Activated naive CD4-positive, alpha-beta T cell treated with anti-CD3 and anti-CD28 coated beads for 36 hours (primary cell): ENCODE data around the gene REXO5. TPM values are rescaled to one million over a fixed set of nuclear protein-coding genes. Genes with fewer than 3 reads are reported as not detected.
A peak's percentile ranks its signal among the peaks of the same experiment; 100 is the strongest.

Experiments used
- CTCF ChIA-PET: fragments of 350-600 bp; sonication (Branson Sonifier 250); formaldehyde crosslinking; loops from one replicate; lab custom pipeline; 2021; ENCODE audit warnings: antibody characterized with exemption; lab: Charles Lee
- DNase-seq: peaks from one replicate; pipeline ENCODE4 v3.0.0-alpha.2; 2020
- H3K27ac Mint-ChIP-seq: one replicate; pipeline ENCODE4 v1.8.0; 2021; ENCODE audit warnings: mild to moderate bottlenecking, mixed read lengths
- H3K27me3 Mint-ChIP-seq: one replicate; pipeline ENCODE4 v1.8.0; 2021; ENCODE audit warnings: low read depth, mixed read lengths
- H3K36me3 Mint-ChIP-seq: one replicate; pipeline ENCODE4 v1.8.0; 2021; ENCODE audit warnings: low read depth, mixed read lengths
- H3K4me1 Mint-ChIP-seq: one replicate; pipeline ENCODE4 v1.8.0; 2021; ENCODE audit warnings: low read depth, mixed read lengths
- H3K4me3 Mint-ChIP-seq: one replicate; pipeline ENCODE4 v1.8.0; 2021; ENCODE audit warnings: mild to moderate bottlenecking, moderate library complexity, mixed read lengths
- H3K9me3 Mint-ChIP-seq: one replicate; pipeline ENCODE4 v1.8.0; 2021; ENCODE audit warnings: mixed read lengths
- intact Hi-C: fragments of 100-400 bp; cut with micrococcal nuclease; formaldehyde crosslinking; loops from one replicate; pipeline ENCODE4 v1.15.1; 2023
- total RNA-seq, 2 experiments: library from RNA; stranded (reverse); gene quantifications; one replicate each; pipeline ENCODE4 v1.2.3, GENCODE V29; 2021

Gene REXO5
- total RNA-seq, 2 experiments from 2014 or later: 26.4 to 27.8 TPM

DNA sequence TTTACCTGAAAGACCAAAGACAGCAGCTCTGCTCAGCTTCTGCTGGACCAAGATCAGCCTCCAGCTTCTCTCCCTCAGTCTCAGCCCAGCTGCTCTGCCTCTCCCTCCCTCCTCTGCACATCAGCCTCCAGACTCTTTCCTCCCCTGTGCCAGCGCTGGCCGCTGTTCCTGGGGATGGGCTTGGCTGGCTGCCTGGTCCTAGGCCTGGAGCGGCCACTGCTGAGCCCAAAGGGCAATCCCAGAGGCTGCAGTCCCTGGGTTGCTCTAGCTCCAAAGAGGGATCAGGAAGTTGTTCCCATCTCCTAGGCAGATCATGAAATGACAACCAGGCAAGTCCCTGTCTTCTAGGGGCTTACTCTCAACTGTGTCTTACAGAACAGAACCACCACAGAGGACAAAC is 62.6 kb downstream of the REXO5 start:
- H3K36me3 Mint-ChIP-seq: peaks cover 9% of the 10 kb centered on the region
- no peak for DNase-seq
- peaks cover 42% of the 10 kb centered on the region for H3K4me1 Mint-ChIP-seq
- no peak overlapping the region for H3K27ac Mint-ChIP-seq
- no peaks in the 10 kb centered on the region for H3K9me3 Mint-ChIP-seq
- H3K27me3 Mint-ChIP-seq: no peaks in the 10 kb centered on the region
- CTCF ChIA-PET: interaction anchor here (1.6 kb wide), 1 partner anchor 18 kb away, joined by 7 read pairs; no protein-coding TSS in a partner anchor
- intact Hi-C loops: no loop called here
- no peak overlapping the region for H3K4me3 Mint-ChIP-seq

DNA sequence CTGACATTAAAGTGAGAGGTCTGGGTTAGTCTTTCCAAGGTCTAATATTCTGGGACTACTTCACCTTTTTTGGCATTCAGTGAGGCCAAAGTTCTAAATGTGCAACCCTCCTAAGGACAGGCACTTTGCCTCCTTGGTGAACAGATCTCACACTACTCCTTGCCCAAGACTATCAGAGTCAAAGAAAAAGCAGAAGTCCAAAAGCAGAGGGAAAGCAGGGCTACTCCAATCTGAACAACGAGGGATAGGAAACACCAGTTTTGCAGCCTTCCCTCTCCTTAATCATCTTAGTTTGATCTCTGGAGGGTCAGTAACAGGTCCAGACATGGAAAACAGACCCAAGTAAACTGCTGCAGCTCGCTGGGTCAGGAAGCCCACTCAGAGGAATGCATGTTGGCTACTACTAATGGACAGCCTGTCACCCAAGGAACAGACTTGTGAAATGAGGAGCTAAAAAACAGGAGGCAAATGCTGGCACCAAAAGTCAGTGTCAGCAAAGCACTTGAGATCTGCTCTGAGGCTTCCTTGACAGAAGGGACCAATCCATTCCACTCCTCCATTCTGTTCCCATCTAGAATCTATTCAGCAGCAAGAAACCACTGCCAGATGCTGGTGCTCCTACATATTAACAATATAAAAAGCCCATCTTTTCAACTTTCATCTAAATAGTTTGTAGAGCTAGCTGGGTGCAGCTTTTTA is 63.9 kb downstream of the REXO5 start:
- Mint-ChIP-seq H3K36me3 (peaks cover 6% of the 10 kb centered on the region), H3K27ac (no peak overlapping the region), H3K4me3 (no peak overlapping the region), H3K4me1 (peaks cover 50% of the 10 kb centered on the region), H3K27me3 (no peaks in the 10 kb centered on the region), H3K9me3 (no peaks in the 10 kb centered on the region)
- no peak for DNase-seq
- CTCF ChIA-PET: interaction anchor here (0.6 to 0.9 kb wide), 2 partner anchors 20 to 193 kb away, joined by 3 to 5 read pairs; no protein-coding TSS in a partner anchor
- intact Hi-C loops: loop anchor here (10.0 kb wide), 1 partner anchor 1325 kb away; no protein-coding TSS in a partner anchor

DNA sequence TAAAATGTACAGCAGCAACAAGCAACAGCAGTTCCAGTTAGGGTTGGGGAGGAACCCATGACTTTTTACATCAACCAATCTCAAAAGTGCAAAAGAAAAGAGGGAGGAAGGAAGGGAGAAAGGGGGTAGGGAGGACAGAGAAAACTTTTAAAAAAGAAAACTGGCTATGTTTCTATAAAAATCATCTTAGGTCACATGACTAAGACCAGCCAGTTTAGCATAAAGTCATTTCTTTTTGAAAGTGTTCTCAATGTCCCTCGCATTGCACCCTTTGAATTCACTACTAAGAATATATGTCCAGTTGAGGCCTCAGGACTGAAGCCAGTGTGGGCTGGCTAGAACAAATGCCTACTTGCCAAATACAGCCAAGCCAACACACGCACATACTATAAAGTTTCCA is 64.9 kb downstream of the REXO5 start:
- DNase-seq: no peak
- Mint-ChIP-seq H3K36me3 (peaks cover 6% of the 10 kb centered on the region), H3K4me1 (peaks cover 48% of the 10 kb centered on the region), H3K9me3 (no peaks in the 10 kb centered on the region), H3K4me3 (no peak overlapping the region), H3K27me3 (no peaks in the 10 kb centered on the region), H3K27ac (no peak overlapping the region)
- CTCF ChIA-PET: interaction anchor here (1.4 kb wide), 1 partner anchor 21 kb away, joined by 4 read pairs; no protein-coding TSS in a partner anchor
- intact Hi-C loops: loop anchor here (10.0 kb wide), 1 partner anchor 1324 kb away; no protein-coding TSS in a partner anchor

DNA sequence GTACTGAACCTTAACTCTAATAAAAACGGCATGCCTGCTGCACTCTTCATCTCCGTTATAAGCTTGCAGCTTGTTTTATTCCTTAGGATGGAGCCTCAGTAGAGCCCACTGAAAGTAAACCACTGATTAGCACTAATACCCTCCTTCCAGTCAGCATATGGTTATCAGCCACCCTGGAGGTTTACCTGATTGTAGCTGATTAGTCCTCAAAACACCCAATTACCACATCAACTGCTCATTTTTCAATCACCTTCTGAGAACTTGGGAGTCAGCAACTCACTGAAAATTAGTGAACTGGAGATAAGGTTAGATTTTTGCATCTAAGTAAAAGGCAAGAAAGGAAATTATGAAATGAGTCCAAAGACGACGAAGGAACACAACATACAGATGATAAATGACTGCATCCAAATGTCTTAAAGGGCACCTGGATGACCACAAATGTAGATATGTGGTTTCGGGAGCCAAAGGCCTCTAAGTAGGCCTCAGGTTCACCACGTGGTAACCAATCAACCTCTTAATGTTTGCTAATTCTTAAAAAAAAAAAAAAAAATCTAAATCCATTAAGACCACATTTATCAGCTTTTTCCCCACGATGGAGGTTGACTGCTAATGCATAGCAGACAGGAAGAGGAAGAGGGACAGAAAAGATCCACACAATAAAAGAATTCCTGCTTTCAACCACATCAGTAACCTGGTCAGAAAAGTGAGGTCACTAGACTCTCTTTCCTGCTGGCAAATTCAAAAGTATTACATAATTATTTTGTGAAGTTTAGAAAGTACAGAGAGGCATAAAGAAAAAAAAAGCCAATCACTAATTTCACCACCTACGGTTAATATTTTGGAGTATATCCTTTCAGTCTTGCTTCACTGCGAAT is 65.9 kb downstream of the REXO5 start:
- H3K9me3 Mint-ChIP-seq: no peaks in the 10 kb centered on the region
- DNase-seq: no peak
- peaks cover 4% of the 10 kb centered on the region for H3K36me3 Mint-ChIP-seq
- no peak overlapping the region for H3K4me3 Mint-ChIP-seq
- no peak overlapping the region for H3K27ac Mint-ChIP-seq
- CTCF ChIA-PET: interaction anchor here (1.4 kb wide), 1 partner anchor 22 kb away, joined by 4 read pairs; no protein-coding TSS in a partner anchor
- H3K27me3 Mint-ChIP-seq: no peaks in the 10 kb centered on the region
- intact Hi-C loops: loop anchor here (10.0 kb wide), 1 partner anchor 1323 kb away; no protein-coding TSS in a partner anchor
- peaks cover 43% of the 10 kb centered on the region for H3K4me1 Mint-ChIP-seq

DNA sequence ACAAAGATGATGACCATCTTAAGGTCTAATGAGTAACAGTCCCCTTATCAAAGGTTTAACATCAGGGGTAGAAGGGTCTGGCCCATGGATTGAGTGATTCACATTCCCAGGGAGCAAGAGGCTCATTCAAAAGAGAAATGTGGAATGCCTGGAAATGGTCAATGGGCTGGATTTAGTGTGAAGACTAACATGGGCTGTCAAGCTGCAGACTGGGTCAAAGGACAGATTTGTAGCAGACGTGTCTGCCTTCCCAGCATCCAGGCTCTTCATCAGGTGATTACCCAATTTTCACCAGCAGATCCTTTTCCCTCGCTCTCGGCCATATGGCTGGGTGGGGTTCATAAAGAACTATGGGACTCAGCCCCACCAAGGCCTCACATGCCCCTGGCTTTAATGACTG is 67.0 kb downstream of the REXO5 start:
- H3K27ac Mint-ChIP-seq: peak overlapping the region; percentile 54
- peaks cover 4% of the 10 kb centered on the region for H3K36me3 Mint-ChIP-seq
- no peak for DNase-seq
- no peaks in the 10 kb centered on the region for H3K27me3 Mint-ChIP-seq
- intact Hi-C loops: loop anchor here (10.0 kb wide), 1 partner anchor 1321 kb away; no protein-coding TSS in a partner anchor
- CTCF ChIA-PET: interaction anchor here (2.3 kb wide), 1 partner anchor 23 kb away, joined by 13 read pairs; no protein-coding TSS in a partner anchor
- no peaks in the 10 kb centered on the region for H3K9me3 Mint-ChIP-seq
- H3K4me3 Mint-ChIP-seq: no peak overlapping the region
- H3K4me1 Mint-ChIP-seq: peaks cover 46% of the 10 kb centered on the region

DNA sequence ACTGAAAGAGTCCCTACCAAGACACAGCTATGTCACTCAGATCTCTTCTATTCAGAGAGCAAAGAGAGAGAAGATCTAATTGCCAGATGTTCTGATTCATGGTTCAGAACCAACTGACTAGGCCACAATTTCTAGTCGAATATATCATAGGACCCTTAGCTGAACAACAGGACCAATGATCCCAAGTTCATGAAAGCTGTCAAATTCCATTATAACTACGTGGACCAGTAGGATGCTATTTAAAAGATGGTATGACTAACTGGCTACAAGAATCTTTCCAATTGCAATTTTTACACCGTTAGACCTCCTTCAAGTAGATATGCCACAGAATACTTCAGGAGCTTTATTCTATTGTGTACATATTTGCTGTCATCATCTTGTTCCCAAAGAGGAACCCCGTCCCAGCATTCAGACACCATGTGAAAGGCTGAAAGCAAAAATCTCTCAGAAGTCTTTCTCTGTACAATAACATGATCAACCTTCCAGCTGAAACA is 67.8 kb downstream of the REXO5 start:
- intact Hi-C loops: loop anchor here (1.0 to 10.0 kb wide), 5 partner anchors 26 to 1321 kb away; partner anchors contain the start of genes DCUN1D3, LYRM1 and THUMPD1
- H3K36me3 Mint-ChIP-seq: peaks cover 4% of the 10 kb centered on the region
- CTCF ChIA-PET: interaction anchor here (0.6 to 2.6 kb wide), 5 partner anchors 22 to 69 kb away, joined by 3 to 13 read pairs (median 6); no protein-coding TSS in a partner anchor
- no peak overlapping the region for H3K4me3 Mint-ChIP-seq
- peak; percentile 30 for DNase-seq
- H3K9me3 Mint-ChIP-seq: no peaks in the 10 kb centered on the region
- H3K27me3 Mint-ChIP-seq: no peaks in the 10 kb centered on the region
- H3K4me1 Mint-ChIP-seq: peaks cover 53% of the 10 kb centered on the region
- peak overlapping the region; percentile 78 for H3K27ac Mint-ChIP-seq

DNA sequence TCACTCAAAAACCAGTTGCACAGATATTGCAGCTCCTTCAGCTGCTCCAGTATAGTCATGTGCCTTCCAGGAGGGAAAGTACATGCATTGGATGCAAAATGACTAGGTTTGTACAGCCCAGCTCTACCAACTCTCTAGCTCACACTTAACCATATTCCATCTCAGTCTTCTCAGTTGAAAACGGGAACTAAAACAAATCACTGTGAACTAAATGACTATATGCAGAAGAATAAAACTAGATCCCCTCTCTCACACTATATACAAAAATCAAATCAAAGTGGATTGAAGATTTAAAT is 69.0 kb downstream of the REXO5 start:
- Mint-ChIP-seq H3K9me3 (no peaks in the 10 kb centered on the region), H3K4me3 (no peak overlapping the region), H3K27ac (no peak overlapping the region), H3K4me1 (peaks cover 60% of the 10 kb centered on the region), H3K36me3 (peaks cover 4% of the 10 kb centered on the region), H3K27me3 (no peaks in the 10 kb centered on the region)
- no peak for DNase-seq
- CTCF ChIA-PET: interaction anchor here (0.7 to 2.6 kb wide), 6 partner anchors 17 to 313 kb away, joined by 3 to 13 read pairs (median 4); no protein-coding TSS in a partner anchor
- intact Hi-C loops: loop anchor here (10.0 kb wide), 1 partner anchor 1319 kb away; no protein-coding TSS in a partner anchor

DNA sequence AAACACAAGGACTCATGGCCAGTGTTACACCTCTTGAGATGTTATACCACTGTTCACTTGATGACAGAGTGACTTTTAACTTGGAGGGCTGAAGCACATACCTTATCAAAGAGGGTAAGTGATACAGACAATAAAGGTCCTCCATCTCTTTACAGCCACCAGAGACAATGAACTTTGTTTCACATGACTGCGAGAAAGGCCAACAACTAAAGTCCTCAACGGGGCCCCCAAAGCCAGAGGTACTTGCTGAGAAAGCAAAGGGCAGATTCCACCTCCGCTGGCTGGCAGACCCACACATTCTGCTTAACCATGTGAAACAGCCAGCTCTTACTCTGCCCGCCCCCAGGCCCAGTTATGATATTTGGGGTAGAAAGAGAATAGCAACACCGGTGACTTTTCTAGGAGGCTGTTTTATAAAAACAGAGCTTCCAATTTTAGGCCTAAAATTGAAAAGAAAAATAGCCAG is 72.4 kb downstream of the REXO5 start:
- H3K36me3 Mint-ChIP-seq: peaks cover 3% of the 10 kb centered on the region
- CTCF ChIA-PET: no interaction called here
- intact Hi-C loops: loop anchor here (10.0 kb wide), 1 partner anchor 1316 kb away; no protein-coding TSS in a partner anchor
- H3K4me1 Mint-ChIP-seq: peaks cover 42% of the 10 kb centered on the region
- no peaks in the 10 kb centered on the region for H3K9me3 Mint-ChIP-seq
- no peaks in the 10 kb centered on the region for H3K27me3 Mint-ChIP-seq
- DNase-seq: no peak
- H3K27ac Mint-ChIP-seq: no peak overlapping the region
- no peak overlapping the region for H3K4me3 Mint-ChIP-seq

DNA sequence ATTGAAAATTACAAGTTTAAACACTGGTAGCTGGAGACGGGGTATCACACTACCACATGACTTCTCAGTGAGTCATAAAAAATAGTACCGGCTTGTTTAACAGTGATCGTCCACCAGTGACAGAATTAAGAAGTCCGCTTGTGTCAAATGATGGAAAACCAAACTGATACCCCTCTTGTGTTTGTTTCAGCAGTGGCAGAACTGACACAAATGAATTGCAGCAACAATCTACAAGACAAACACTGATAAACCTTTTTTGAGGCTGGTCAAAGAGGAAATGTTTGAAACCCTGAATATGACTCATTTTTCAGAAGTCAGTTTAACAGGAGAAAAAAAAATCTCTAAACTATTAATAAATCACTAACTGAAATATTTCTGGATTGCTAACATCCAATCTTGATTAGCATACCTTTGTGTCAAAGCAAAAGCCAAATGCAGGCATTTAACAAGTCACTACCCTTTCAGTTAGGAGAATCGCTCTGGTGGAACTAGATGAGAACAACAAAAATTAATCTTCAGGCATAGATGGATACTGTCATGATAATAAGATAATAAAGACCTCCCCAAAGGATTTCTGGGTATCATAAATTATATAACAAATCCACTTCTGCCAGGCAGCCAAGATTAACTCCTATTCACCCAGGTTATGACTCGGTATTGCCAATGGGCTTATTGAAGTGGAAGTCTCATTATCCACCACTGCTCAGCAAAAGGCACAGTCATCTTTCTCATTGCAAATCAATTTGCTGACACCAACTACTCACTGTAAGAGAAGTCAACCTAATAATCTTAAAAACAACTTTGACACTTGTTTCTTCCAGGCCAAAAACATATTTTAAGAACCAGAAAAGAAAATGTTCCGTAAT is 73.1 kb downstream of the REXO5 start:
- peaks cover 41% of the 10 kb centered on the region for H3K4me1 Mint-ChIP-seq
- peaks cover 7% of the 10 kb centered on the region for H3K36me3 Mint-ChIP-seq
- no peak overlapping the region for H3K27ac Mint-ChIP-seq
- H3K9me3 Mint-ChIP-seq: no peaks in the 10 kb centered on the region
- intact Hi-C loops: loop anchor here (10.0 kb wide), 1 partner anchor 1315 kb away; no protein-coding TSS in a partner anchor
- no peak overlapping the region for H3K4me3 Mint-ChIP-seq
- H3K27me3 Mint-ChIP-seq: no peaks in the 10 kb centered on the region
- CTCF ChIA-PET: interaction anchor here (1.1 kb wide), 1 partner anchor 19 kb away, joined by 4 read pairs; no protein-coding TSS in a partner anchor
- DNase-seq: no peak

DNA sequence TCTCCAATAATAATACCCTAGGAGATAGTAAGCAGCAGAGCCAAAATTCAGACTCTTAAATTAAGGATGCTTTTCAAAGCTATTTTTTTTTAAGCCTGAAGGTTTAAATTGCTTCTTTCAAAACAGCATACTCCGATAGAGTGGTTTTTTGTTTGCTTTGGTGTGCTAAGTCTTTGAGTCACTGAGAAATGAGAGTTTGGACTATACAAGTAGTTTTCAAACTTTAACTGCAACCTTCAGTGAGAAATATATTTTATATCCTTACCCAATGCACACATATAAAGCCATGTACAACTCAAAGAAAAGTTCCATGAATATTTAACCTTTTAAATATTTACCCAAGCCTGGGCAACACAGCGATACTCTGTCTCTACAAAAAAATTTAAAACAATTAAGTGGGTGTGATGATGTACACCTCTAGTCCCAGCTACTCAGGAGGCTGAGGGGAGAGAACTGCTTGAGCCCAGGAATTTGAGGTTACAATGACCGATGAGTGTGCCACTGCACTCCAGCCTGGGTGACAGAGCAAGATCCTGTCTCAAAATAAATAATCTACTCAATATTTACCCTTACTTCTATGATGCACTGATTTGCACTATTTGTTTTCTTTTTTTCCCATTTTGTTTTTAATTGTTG is 74.7 kb downstream of the REXO5 start:
- intact Hi-C loops: no loop called here
- Mint-ChIP-seq H3K27ac (no peak overlapping the region), H3K4me3 (no peak overlapping the region), H3K36me3 (peaks cover 9% of the 10 kb centered on the region), H3K4me1 (peaks cover 36% of the 10 kb centered on the region), H3K9me3 (no peaks in the 10 kb centered on the region), H3K27me3 (no peaks in the 10 kb centered on the region)
- no peak for DNase-seq
- CTCF ChIA-PET: interaction anchor here (1.1 kb wide), 1 partner anchor 18 kb away, joined by 4 read pairs; no protein-coding TSS in a partner anchor

DNA sequence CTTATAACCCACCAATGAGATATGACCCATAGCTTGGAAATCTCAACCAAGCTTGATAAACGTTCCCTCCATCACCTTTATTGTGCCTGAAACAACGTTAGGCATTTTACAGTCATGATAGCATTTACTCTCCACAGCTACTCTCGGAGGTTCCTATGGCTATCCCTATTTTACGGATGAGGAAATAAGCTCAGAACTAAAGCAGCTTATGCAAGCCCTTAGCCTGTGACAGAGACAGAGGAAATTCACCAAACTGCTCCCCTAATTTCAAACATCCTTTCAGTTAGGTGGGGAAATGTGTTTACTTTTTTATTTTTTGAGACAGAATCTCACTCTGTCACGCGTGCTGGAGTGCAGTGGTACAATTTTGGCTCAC is 75.2 kb downstream of the REXO5 start:
- Mint-ChIP-seq H3K9me3 (no peaks in the 10 kb centered on the region), H3K27me3 (no peaks in the 10 kb centered on the region), H3K36me3 (peaks cover 9% of the 10 kb centered on the region), H3K4me1 (peaks cover 32% of the 10 kb centered on the region), H3K27ac (no peak overlapping the region), H3K4me3 (no peak overlapping the region)
- no peak for DNase-seq
- intact Hi-C loops: no loop called here
- CTCF ChIA-PET: no interaction called here
